Smooth muscle cell (in vitro differentiated cells): ENCODE results near the gene CYB561D1. TPM values are rescaled to one million over a fixed set of nuclear protein-coding genes. Genes with fewer than 3 reads are reported as not detected.

Experiments
- DNase-seq: peaks from one replicate; lab custom pipeline; 2025; ENCODE audit not compliant: unreplicated experiment; lab: John Stamatoyannopoulos, UW
- H2AFZ ChIP-seq: fragments of 200-600 bp; sonication (generic); 2 replicates; pipeline ENCODE4 v1.6.0; 2016; ENCODE audit warnings: antibody characterized with exemption, low read depth, mild to moderate bottlenecking
- H3F3A ChIP-seq: fragments of 200-600 bp; sonication (generic); 2 replicates; pipeline ENCODE4 v1.6.0; 2017; ENCODE audit warnings: antibody characterized with exemption, low read depth
- H3K27ac ChIP-seq: fragments of 200-600 bp; sonication (generic); 2 replicates; pipeline ENCODE4 v1.5.1; 2016; ENCODE audit warnings: low read depth, mild to moderate bottlenecking
- H3K27me3 ChIP-seq: fragments of 200-600 bp; sonication (generic); 2 replicates; pipeline ENCODE4 v1.6.1; 2016; ENCODE audit warnings: low read depth, mild to moderate bottlenecking
- H3K36me3 ChIP-seq: fragments of 200-600 bp; sonication (generic); 2 replicates; pipeline ENCODE4 v1.5.1; 2016; ENCODE audit warnings: low read depth
- H3K4me1 ChIP-seq: fragments of 200-600 bp; sonication (generic); 2 replicates; pipeline ENCODE4 v1.5.1; 2016; ENCODE audit warnings: low read depth
- H3K4me2 ChIP-seq: fragments of 200-600 bp; sonication (generic); 2 replicates; pipeline ENCODE4 v1.6.0; 2016; ENCODE audit warnings: mild to moderate bottlenecking
- H3K4me3 ChIP-seq: fragments of 200-600 bp; sonication (generic); 2 replicates; pipeline ENCODE4 v1.5.1; 2016; ENCODE audit warnings: mild to moderate bottlenecking
- H3K79me2 ChIP-seq: fragments of 200-600 bp; sonication (generic); 2 replicates; pipeline ENCODE4 v1.6.0; 2016; ENCODE audit warnings: low read depth, mild to moderate bottlenecking
- H3K9ac ChIP-seq: fragments of 200-600 bp; sonication (generic); 2 replicates; pipeline ENCODE4 v1.6.0; 2016; ENCODE audit warnings: low read depth
- H3K9me3 ChIP-seq: fragments of 200-600 bp; sonication (generic); replicated peaks from 2 replicates; pipeline ENCODE4 v1.5.1; 2016; ENCODE audit warnings: low read depth
- H4K20me1 ChIP-seq: fragments of 200-600 bp; sonication (generic); 2 replicates; pipeline ENCODE4 v1.6.0; 2016; ENCODE audit warnings: low read depth
- whole genome bisulfite sequencing: methylation state at CpG from one replicate; pipeline ENCODE4 v1.1.7; 2016; ENCODE audit warnings: low lambda C conversion rate; 5-methylcytosine and 5-hydroxymethylcytosine counted together
- polyA plus RNA-seq: library from polyadenylated mRNA; unstranded; fragments of >200 nt; fragmentation: Nextera tagmentation; extraction: Ambion mirVana; gene quantifications from 2 replicates; pipeline ENCODE4 v1.2.1, GENCODE V29; 2016
- total RNA-seq: library from RNA; depleted of rRNA; stranded (reverse); fragments of >200 nt; gene quantifications from 2 replicates; pipeline ENCODE4 v1.2.3, GENCODE V29; 2014
- TF ChIP-seq, protein P1 (sequence below): fragments of 200-600 bp; sonication (generic); IDR thresholded peaks from 2 replicates; pipeline ENCODE4 v1.5.1; 2017; ENCODE audit warnings: borderline replicate concordance, mild to moderate bottlenecking, antibody characterized with exemption; ENCODE audit not compliant: insufficient read depth, poor library complexity, severe bottlenecking

The CYB561D1 gene
- total and polyA plus RNA-seq, 2 experiments from 2014 or later = 4.5 to 5.3 TPM

- H3K4me3 ChIP-seq = no peak overlapping the region
- H4K20me1 ChIP-seq = no peaks in the 10 kb centered on the region
- TF ChIP-seq, protein P1, sequence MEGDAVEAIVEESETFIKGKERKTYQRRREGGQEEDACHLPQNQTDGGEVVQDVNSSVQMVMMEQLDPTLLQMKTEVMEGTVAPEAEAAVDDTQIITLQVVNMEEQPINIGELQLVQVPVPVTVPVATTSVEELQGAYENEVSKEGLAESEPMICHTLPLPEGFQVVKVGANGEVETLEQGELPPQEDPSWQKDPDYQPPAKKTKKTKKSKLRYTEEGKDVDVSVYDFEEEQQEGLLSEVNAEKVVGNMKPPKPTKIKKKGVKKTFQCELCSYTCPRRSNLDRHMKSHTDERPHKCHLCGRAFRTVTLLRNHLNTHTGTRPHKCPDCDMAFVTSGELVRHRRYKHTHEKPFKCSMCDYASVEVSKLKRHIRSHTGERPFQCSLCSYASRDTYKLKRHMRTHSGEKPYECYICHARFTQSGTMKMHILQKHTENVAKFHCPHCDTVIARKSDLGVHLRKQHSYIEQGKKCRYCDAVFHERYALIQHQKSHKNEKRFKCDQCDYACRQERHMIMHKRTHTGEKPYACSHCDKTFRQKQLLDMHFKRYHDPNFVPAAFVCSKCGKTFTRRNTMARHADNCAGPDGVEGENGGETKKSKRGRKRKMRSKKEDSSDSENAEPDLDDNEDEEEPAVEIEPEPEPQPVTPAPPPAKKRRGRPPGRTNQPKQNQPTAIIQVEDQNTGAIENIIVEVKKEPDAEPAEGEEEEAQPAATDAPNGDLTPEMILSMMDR = no peak
- H3F3A ChIP-seq = no peaks in the 10 kb centered on the region
- H3K4me1 ChIP-seq = peaks cover 7% of the 10 kb centered on the region
- WGBS = 94% methylated on average over 25 of the region's 25 CpGs
- no peak overlapping the region for H3K4me2 ChIP-seq
- no peak overlapping the region for H3K9ac ChIP-seq
- H3K9me3 ChIP-seq = no peaks in the 10 kb centered on the region
- no peak overlapping the region for H2AFZ ChIP-seq
- H3K27me3 ChIP-seq = peaks cover 29% of the 10 kb centered on the region
- H3K79me2 ChIP-seq = no peaks in the 10 kb centered on the region
- no peak for DNase-seq
- no peak overlapping the region for H3K27ac ChIP-seq
- H3K36me3 ChIP-seq = no peaks in the 10 kb centered on the region
Measured at GRCh38 chr1:109508001-109508872, 14.3 kb downstream of the CYB561D1 start.

GRCh38 chr1:109508873-109509175 is 14.9 kb downstream of the CYB561D1 start:
- H3K9ac ChIP-seq = no peak overlapping the region
- H3K27me3 ChIP-seq = peaks cover 32% of the 10 kb centered on the region
- WGBS = 84% methylated on average over 7 of the region's 7 CpGs
- no peaks in the 10 kb centered on the region for H3K9me3 ChIP-seq
- DNase-seq = no peak
- no peaks in the 10 kb centered on the region for H4K20me1 ChIP-seq
- no peak overlapping the region for H3K27ac ChIP-seq
- H3K79me2 ChIP-seq = no peaks in the 10 kb centered on the region
- peaks cover 7% of the 10 kb centered on the region for H3K4me1 ChIP-seq
- H3K4me3 ChIP-seq = peak overlapping the region; percentile 64
- no peak overlapping the region for H2AFZ ChIP-seq
- no peaks in the 10 kb centered on the region for H3K36me3 ChIP-seq
- TF ChIP-seq, protein P1 = no peak
- H3K4me2 ChIP-seq = peak overlapping the region; percentile 95
- no peaks in the 10 kb centered on the region for H3F3A ChIP-seq

DNA sequence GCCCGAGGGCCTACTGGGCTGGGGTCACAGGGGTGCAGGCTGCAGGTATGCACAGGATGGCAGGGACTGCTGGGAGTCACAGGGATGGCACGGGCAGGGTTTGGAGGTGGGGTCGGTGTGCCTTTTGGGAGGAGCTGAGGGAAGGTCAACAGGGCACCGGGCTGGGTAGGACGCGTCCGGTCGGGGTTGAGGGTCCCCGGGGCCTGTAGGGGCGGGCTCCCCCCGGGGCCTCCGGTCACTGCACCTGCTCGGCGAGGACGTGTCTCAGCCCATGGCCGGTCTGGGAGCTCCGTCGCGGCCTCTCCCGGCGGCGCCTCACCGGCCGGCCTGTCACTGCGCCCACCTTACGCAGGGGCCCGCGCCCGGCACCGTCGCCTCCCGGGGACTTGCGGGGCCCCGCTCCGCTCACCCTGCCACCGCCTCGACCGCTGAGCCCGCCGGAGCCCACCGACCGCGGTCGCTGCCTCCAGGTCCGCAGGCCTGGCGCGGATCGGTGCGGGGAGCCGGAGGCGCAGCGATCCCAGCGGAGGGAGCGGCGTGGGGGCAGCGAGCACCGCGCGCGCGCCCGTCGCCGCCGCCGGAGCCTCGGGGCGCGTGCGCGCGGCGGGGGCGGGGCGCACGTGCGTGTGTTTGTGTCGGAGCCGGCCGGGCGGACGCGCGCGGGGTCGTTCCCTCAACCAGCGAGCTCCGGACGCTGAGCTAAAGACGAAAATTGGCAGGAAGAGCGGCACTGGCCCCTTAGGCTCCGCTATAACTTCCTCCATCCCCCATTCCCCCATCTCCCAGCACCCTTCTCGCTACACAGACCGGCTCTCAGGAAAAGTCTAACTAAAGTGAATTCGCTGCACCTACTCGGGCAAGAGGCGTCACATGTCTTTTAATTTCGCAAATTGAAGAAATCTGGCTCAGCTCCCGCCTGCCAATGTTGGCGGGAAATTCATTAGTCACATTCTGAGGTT is 15.6 kb downstream of the CYB561D1 start, which contains the start of gene AMIGO1:
AMIGO1 (minus strand) TSS at position 552 of the 959 bp plus-strand sequence. CDS start 815 bp downstream, outside the sequence.
- Histone ChIP-seq H3K4me2 (peak within 1 kb of the TSS; percentile 95), H4K20me1 (no peaks in the 10 kb centered on the region), H2AFZ (peak within 1 kb of the TSS; percentile 58), H3K79me2 (no peaks in the 10 kb centered on the region), H3K36me3 (no peaks in the 10 kb centered on the region), H3K4me1 (peaks cover 7% of the 10 kb centered on the region), H3K27me3 (peaks cover 32% of the 10 kb centered on the region), H3K9ac (no peak within 1 kb of the TSS), H3K27ac (no peak within 1 kb of the TSS), H3K9me3 (no peaks in the 10 kb centered on the region), H3F3A (no peaks in the 10 kb centered on the region), H3K4me3 (peak within 1 kb of the TSS; percentile 64)
- TF ChIP-seq, protein P1 = no peak
- WGBS = under 1% methylated on average over 60 of the region's 100 CpGs
- DNase-seq = no peak
